WTC11 (cell line): Measurements from ENCODE around the gene LRRC32. TPM values are rescaled to one million over a fixed set of nuclear protein-coding genes. Genes with fewer than 3 reads are reported as not detected.

Source experiments
- ATAC-seq: fragments of 200-7000 bp; cut with Tn5 transposase; 2 replicates; pipeline ENCODE4 v1.10.0; 2021; ENCODE audit warnings: mild to moderate bottlenecking, moderate library complexity
- CTCF ChIA-PET: fragments of 300-600 bp; sonication (Branson Sonifier 250); formaldehyde crosslinking; loops from one replicate; lab custom pipeline; 2021; ENCODE audit warnings: antibody characterized with exemption; lab: Charles Lee
- POLR2A ChIA-PET: fragments of 350-600 bp; sonication (Branson Sonifier 250); formaldehyde crosslinking; loops from one replicate; lab custom pipeline; 2021; ENCODE audit warnings: antibody characterized with exemption; lab: Charles Lee
- DNase-seq: peaks from one replicate; pipeline ENCODE4 v3.0.0; 2021; ENCODE audit warnings: low spot score
- H3K27ac Mint-ChIP-seq: 2 replicates; pipeline ENCODE4 v1.8.0; 2021; ENCODE audit warnings: mixed read lengths
- H3K27me3 Mint-ChIP-seq: 2 replicates; pipeline ENCODE4 v1.8.0; 2021; ENCODE audit warnings: low read depth, mild to moderate bottlenecking, moderate library complexity, mixed read lengths
- H3K36me3 Mint-ChIP-seq: 2 replicates; pipeline ENCODE4 v1.8.0; 2021; ENCODE audit warnings: mixed read lengths
- H3K4me1 Mint-ChIP-seq: 2 replicates; pipeline ENCODE4 v1.8.0; 2022; ENCODE audit warnings: mixed read lengths
- H3K4me3 Mint-ChIP-seq: 2 replicates; pipeline ENCODE4 v1.8.0; 2021; ENCODE audit warnings: mild to moderate bottlenecking, moderate library complexity, mixed read lengths
- H3K9me3 Mint-ChIP-seq: 2 replicates; pipeline ENCODE4 v1.8.0; 2021; ENCODE audit warnings: mixed read lengths
- ETV6 ChIP-seq: sonication (generic); formaldehyde crosslinking; IDR thresholded peaks from 2 replicates; pipeline ENCODE4 v1.8.1; 2022; ENCODE audit warnings: mild to moderate bottlenecking, missing genetic modification reagents
- GABPB1 ChIP-seq: sonication (generic); formaldehyde crosslinking; IDR thresholded peaks from 2 replicates; pipeline ENCODE4 v1.8.1; 2023; ENCODE audit warnings: mild to moderate bottlenecking, missing genetic modification reagents
- GRHL2 ChIP-seq: fragments of 250-450 bp; sonication (Bioruptor Pico); IDR thresholded peaks from 2 replicates; pipeline ENCODE4 v1.8.0; 2022; ENCODE audit warnings: mild to moderate bottlenecking, moderate library complexity; ENCODE audit not compliant: insufficient replicate concordance, severe bottlenecking
- GTF2I ChIP-seq: fragments of 250-450 bp; sonication (Bioruptor Pico); conservative IDR thresholded peaks from 2 replicates; pipeline ENCODE4 v1.4.0; 2021; ENCODE audit warnings: mild to moderate bottlenecking
- NFYB ChIP-seq: sonication (generic); formaldehyde crosslinking; conservative IDR thresholded peaks from 2 replicates; pipeline ENCODE4 v1.8.0; 2022; ENCODE audit warnings: low read depth, missing genetic modification reagents
- OVOL2 ChIP-seq: fragments of 250-450 bp; sonication (Bioruptor Pico); IDR thresholded peaks from 2 replicates; pipeline ENCODE4 v1.9.0; 2021; ENCODE audit warnings: mild to moderate bottlenecking, borderline replicate concordance
- SMAD3 ChIP-seq: sonication (generic); formaldehyde crosslinking; IDR thresholded peaks from 2 replicates; pipeline ENCODE4 v1.8.0; 2022; ENCODE audit warnings: missing genetic modification reagents, mild to moderate bottlenecking, borderline replicate concordance
- SMAD4 ChIP-seq: sonication (generic); formaldehyde crosslinking; IDR thresholded peaks from 2 replicates; pipeline ENCODE4 v1.8.0; 2022; ENCODE audit warnings: mild to moderate bottlenecking, missing genetic modification reagents
- SOX15 ChIP-seq: fragments of 250-450 bp; sonication (Bioruptor Pico); IDR thresholded peaks from 2 replicates; pipeline ENCODE4 v1.9.0; 2021; ENCODE audit warnings: mild to moderate bottlenecking
- TP53 ChIP-seq: sonication (generic); formaldehyde crosslinking; IDR thresholded peaks from 2 replicates; pipeline ENCODE4 v1.8.1; 2023; ENCODE audit warnings: mild to moderate bottlenecking, missing genetic modification reagents
- USF2 ChIP-seq: sonication (generic); formaldehyde crosslinking; IDR thresholded peaks from 2 replicates; pipeline ENCODE4 v1.8.1; 2023; ENCODE audit warnings: mild to moderate bottlenecking, missing genetic modification reagents, moderate library complexity
- ZNF281 ChIP-seq: sonication (generic); formaldehyde crosslinking; IDR thresholded peaks from 2 replicates; pipeline ENCODE4 v1.8.0; 2023; ENCODE audit warnings: mild to moderate bottlenecking, missing genetic modification reagents
- ZNF396 ChIP-seq: fragments of 250-450 bp; sonication (Bioruptor Pico); IDR thresholded peaks from 2 replicates; pipeline ENCODE4 v1.8.0; 2021; ENCODE audit warnings: mild to moderate bottlenecking, moderate library complexity, borderline replicate concordance
- ZNF512 ChIP-seq: sonication (generic); formaldehyde crosslinking; IDR thresholded peaks from 2 replicates; pipeline ENCODE4 v1.8.1; 2022; ENCODE audit warnings: missing genetic modification reagents, borderline replicate concordance
- ZNF532 ChIP-seq: fragments of 250-450 bp; sonication (Bioruptor Pico); IDR thresholded peaks from 2 replicates; pipeline ENCODE4 v1.9.0; 2021; ENCODE audit warnings: mild to moderate bottlenecking, borderline replicate concordance
- ZNF671 ChIP-seq: fragments of 250-450 bp; sonication (Bioruptor Pico); IDR thresholded peaks from 2 replicates; pipeline ENCODE4 v1.8.0; 2021; ENCODE audit warnings: mild to moderate bottlenecking
- total RNA-seq: library from RNA; stranded (reverse); gene quantifications from 3 replicates; pipeline ENCODE4 v1.2.3, GENCODE V29; 2021
- TF ChIP-seq, protein P1 (sequence below): sonication (generic); formaldehyde crosslinking; IDR thresholded peaks from 2 replicates; pipeline ENCODE4 v1.8.1; 2022; ENCODE audit warnings: mild to moderate bottlenecking, missing genetic modification reagents, moderate library complexity, borderline replicate concordance
- TF ChIP-seq, protein P2 (sequence below): fragments of 250-450 bp; sonication (Bioruptor Pico); IDR thresholded peaks from 2 replicates; pipeline ENCODE4 v1.9.0; 2021; ENCODE audit warnings: moderate library complexity, mild to moderate bottlenecking, inconsistent platforms, borderline replicate concordance
- TF ChIP-seq, protein P3 (sequence below): sonication (generic); formaldehyde crosslinking; IDR thresholded peaks from 2 replicates; pipeline ENCODE4 v1.8.0; 2022; ENCODE audit warnings: mild to moderate bottlenecking, missing genetic modification reagents
- TF ChIP-seq, protein P4 (sequence below): sonication (generic); formaldehyde crosslinking; IDR thresholded peaks from 2 replicates; pipeline ENCODE4 v1.8.1; 2022; ENCODE audit warnings: low read depth, missing genetic modification reagents, borderline replicate concordance

Gene LRRC32
- total RNA-seq, 1 experiment from 2014 or later = 0.74 TPM

GRCh38 chr11:76634886-76635285, 35.7 kb downstream of the LRRC32 start:
- ChIA-PET CTCF (no interaction called here), POLR2A (no interaction called here)
- H3K27me3 Mint-ChIP-seq = no peaks in the 10 kb centered on the region; the same call in 1 of the 2 replicates
- no peak for DNase-seq
- H3K36me3 Mint-ChIP-seq = no peaks in the 10 kb centered on the region
- TF ChIP-seq, protein P1, sequence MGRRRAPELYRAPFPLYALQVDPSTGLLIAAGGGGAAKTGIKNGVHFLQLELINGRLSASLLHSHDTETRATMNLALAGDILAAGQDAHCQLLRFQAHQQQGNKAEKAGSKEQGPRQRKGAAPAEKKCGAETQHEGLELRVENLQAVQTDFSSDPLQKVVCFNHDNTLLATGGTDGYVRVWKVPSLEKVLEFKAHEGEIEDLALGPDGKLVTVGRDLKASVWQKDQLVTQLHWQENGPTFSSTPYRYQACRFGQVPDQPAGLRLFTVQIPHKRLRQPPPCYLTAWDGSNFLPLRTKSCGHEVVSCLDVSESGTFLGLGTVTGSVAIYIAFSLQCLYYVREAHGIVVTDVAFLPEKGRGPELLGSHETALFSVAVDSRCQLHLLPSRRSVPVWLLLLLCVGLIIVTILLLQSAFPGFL (CRISPR knock-in tag) = no peak
- TF ChIP-seq, protein P2, sequence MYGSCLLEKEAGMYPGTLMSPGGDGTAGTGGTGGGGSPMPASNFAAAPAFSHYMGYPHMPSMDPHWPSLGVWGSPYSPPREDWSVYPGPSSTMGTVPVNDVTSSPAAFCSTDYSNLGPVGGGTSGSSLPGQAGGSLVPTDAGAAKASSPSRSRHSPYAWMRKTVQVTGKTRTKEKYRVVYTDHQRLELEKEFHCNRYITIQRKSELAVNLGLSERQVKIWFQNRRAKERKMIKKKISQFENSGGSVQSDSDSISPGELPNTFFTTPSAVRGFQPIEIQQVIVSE (CRISPR knock-in tag) = no peak
- no peak for TF ChIP-seq NFYB (CRISPR knock-in tag)
- no peak for TF ChIP-seq ZNF532
- TF ChIP-seq, protein P3, sequence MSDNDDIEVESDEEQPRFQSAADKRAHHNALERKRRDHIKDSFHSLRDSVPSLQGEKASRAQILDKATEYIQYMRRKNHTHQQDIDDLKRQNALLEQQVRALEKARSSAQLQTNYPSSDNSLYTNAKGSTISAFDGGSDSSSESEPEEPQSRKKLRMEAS (CRISPR knock-in tag) = no peak
- TF ChIP-seq ZNF281 = no peak
- TF ChIP-seq, protein P4, sequence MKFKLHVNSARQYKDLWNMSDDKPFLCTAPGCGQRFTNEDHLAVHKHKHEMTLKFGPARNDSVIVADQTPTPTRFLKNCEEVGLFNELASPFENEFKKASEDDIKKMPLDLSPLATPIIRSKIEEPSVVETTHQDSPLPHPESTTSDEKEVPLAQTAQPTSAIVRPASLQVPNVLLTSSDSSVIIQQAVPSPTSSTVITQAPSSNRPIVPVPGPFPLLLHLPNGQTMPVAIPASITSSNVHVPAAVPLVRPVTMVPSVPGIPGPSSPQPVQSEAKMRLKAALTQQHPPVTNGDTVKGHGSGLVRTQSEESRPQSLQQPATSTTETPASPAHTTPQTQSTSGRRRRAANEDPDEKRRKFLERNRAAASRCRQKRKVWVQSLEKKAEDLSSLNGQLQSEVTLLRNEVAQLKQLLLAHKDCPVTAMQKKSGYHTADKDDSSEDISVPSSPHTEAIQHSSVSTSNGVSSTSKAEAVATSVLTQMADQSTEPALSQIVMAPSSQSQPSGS = no peak
- no peak for TF ChIP-seq ZNF671 (CRISPR knock-in tag)
- no peak for TF ChIP-seq USF2 (CRISPR knock-in tag)
- no peak for TF ChIP-seq ETV6 (CRISPR knock-in tag)
- no peak for TF ChIP-seq SMAD3 (CRISPR knock-in tag)
- TF ChIP-seq TP53 = no peak
- TF ChIP-seq GRHL2 = no peak
- TF ChIP-seq OVOL2 = no peak
- TF ChIP-seq SMAD4 (CRISPR knock-in tag) = no peak
- no peak for TF ChIP-seq SOX15 (CRISPR knock-in tag)
- TF ChIP-seq ZNF512 (CRISPR knock-in tag) = no peak
- no peak for TF ChIP-seq GTF2I (CRISPR knock-in tag)
- no peak for TF ChIP-seq ZNF396 (CRISPR knock-in tag)
- TF ChIP-seq GABPB1 (CRISPR knock-in tag) = no peak
- no peak for ATAC-seq
- no peak overlapping the region for H3K27ac Mint-ChIP-seq
- peaks cover 6% of the 10 kb centered on the region for H3K9me3 Mint-ChIP-seq
- H3K4me3 Mint-ChIP-seq = no peak overlapping the region
- peaks cover 10% of the 10 kb centered on the region for H3K4me1 Mint-ChIP-seq
